GM20000 (cell line): ENCODE measurements around the gene TBC1D19.

ENCODE experiments used
- DNase-seq: peaks from one replicate; pipeline ENCODE4 v3.0.0; 2012; ENCODE audit warnings: low spot score
- TF ChIP-seq, protein P1 (sequence below): IDR thresholded peaks from 2 replicates; pipeline ENCODE4 v1.5.1; 2012; ENCODE audit warnings: mild to moderate bottlenecking, control low read depth; ENCODE audit errors: extremely low read depth, missing control alignments

Gene TBC1D19

DNA sequence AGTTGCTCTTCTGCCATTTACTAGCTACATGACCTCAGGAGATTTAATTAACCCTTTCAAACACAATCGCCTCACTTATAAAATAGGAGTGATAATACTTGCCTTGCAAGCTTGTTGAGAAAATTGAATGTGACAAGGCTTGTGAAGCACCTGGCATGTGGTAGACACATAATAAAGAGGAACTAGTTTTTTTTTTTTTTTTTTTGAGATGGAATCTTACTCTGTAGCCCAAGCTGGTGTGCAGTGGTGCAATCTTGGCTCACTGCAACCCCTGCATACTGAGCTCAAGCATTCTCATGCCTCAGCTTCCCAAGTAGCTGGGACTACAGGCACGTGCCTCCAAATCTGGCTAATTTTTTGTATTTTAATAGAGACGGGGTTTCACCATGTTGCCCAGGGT lies 203.0 kb downstream of the TBC1D19 start:
- TF ChIP-seq, protein P1, sequence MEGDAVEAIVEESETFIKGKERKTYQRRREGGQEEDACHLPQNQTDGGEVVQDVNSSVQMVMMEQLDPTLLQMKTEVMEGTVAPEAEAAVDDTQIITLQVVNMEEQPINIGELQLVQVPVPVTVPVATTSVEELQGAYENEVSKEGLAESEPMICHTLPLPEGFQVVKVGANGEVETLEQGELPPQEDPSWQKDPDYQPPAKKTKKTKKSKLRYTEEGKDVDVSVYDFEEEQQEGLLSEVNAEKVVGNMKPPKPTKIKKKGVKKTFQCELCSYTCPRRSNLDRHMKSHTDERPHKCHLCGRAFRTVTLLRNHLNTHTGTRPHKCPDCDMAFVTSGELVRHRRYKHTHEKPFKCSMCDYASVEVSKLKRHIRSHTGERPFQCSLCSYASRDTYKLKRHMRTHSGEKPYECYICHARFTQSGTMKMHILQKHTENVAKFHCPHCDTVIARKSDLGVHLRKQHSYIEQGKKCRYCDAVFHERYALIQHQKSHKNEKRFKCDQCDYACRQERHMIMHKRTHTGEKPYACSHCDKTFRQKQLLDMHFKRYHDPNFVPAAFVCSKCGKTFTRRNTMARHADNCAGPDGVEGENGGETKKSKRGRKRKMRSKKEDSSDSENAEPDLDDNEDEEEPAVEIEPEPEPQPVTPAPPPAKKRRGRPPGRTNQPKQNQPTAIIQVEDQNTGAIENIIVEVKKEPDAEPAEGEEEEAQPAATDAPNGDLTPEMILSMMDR: no peak
- DNase-seq: no peak

DNA sequence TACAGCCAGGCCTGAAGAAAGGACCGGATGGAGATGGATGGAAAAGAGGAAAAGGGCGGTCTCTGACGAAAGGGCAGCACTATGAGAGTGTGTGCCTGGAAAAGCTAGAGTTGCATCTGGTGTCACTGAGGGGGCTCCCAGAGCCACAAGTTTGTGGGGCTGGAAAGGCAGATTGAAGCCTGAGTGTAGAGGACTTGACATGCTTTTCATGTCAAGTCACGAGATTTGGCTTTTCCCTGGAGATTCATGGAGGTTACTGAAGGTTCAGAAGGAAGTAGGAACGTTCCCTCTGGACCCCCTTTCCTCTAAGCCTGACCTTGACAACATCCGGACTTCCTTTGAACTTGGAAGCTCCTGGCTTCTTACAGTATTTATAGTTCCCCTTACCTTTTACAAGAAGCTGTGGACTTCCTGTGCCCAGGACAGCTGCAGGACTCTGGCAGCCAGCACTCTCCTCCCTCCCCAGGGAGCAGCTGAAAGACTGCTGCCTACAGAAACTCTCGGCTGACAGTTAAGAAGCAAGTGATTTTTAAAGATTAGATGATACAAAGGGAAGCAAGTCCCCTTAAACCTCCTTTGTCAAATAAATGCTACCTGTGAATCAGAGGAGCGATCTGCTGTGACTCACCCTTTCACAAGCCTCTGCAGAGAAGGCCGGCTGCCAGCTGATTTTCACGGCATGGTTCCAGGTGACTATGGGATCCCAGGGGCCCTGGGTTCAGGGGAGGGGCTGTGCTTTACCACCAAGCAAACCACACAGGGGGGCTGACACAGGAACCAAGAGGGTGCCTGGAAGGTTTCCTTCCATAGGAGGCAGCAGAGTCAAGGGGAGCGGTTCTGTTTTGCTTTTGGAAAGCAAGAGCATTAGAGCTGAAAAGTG lies 203.8 kb downstream of the TBC1D19 start:
- TF ChIP-seq, protein P1: no peak
- no peak for DNase-seq

DNA sequence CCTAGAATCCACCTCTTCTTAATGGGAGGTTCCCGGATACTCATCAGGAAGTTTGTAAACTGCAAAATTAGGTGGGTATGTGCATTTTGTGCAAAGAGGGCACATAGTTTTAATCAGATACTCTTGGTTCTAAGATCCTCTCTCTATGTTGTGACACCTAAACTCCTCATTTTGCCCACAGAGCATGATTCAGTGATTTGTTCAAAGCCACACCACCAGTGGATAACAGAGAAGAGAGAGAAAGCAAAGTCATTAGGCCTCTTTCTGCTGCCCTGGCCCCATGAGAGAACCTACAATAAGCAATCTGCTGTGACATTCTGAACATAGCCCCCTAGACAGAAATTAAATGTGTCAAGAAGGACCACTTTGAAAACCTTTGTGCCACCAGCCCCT lies 204.5 kb downstream of the TBC1D19 start:
- no peak for DNase-seq
- TF ChIP-seq, protein P1: no peak

DNA sequence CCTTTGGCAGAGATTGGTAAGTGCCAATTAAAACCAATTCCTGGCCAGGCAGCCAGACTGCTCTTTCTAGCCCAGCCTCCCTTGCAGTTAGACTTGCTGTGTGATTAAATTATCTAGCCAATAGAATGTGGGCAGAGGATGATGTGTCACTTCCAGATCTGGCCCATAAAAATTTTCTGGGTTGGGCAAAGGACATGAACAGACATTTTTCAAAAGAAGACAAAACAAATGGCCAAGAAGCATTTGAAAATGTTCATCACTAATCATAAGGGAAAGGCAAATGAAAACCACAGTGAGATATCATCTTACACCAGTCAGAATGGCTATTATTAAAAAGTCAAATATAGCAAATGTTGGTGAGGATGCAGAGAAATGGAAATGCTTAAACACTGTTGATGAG lies 205.3 kb downstream of the TBC1D19 start:
- no peak for DNase-seq
- TF ChIP-seq, protein P1: no peak

DNA sequence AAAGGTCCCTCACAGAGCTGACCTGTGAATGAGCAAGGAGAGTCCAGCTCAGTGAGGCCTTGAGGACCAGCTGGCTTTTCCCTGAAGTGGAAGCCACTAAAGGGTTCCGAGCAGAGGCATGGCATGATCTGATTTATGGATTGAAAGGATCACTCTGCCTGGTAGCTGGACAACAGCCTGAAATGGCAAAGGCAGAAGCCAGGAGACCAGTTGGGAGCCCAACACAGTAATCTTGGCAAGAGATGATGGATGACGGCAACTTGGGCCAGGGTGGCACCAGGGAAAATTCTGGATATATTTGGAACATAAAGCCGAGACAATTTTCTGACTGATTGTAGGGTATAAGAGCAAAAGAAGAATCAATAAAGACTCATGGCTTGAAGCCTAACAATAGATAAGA lies 207.5 kb downstream of the TBC1D19 start:
- TF ChIP-seq, protein P1: no peak
- DNase-seq: no peak

DNA sequence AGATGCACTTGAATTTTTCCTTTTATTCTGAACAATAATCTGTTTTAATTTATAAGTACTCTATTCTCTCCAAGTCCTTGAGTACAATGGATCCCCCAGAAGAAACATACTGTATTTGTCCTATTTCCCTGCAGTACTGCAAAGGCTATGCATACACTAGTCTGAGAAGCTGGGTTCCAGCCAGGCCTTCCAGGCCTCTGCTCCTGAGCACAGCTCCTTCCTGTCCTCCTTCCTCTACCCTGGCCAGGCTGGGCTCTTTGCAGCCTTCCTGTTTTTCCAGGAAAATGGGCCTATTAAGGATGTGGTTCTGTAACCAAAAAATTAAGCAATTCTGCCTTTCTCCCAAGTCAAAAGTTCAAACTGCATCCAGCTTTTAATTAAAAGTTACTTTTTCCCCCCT lies 208.8 kb downstream of the TBC1D19 start:
- no peak for DNase-seq
- TF ChIP-seq, protein P1: no peak

DNA sequence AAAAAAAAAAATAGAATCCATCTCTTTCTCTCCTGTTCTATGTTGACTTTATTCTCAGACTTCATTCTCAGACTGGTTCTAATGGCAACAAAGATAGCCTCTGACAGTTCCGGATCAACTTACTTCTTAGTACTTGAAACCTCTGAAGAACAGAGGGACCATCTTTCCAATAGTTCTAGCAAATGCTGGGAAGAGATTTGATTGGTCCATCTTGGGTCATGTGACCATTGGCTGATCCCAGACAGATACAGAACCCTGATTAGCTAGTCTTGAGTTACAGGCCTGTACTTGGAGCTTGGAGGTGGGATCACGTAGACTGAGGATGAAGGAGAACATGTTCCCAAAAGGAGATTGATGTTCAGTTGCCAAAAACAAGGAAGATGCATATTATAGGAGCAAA lies 209.9 kb downstream of the TBC1D19 start:
- no peak for DNase-seq
- TF ChIP-seq, protein P1: no peak
